GM12878 (cell line): ENCODE measurements around the gene TULP4. TPM values are rescaled to one million over a fixed set of nuclear protein-coding genes. Genes with fewer than 3 reads are reported as not detected.

Experiments used
- ATAC-seq: fragments of 200-7000 bp; cut with Tn5 transposase; 3 replicates; pipeline ENCODE4 v1.9.1; 2020; ENCODE audit warnings: mild to moderate bottlenecking, moderate library complexity
- BruUV-seq: library from RNA; stranded (reverse); fragments of 400-500 nt; replicated peaks from 2 replicates; lab custom pipeline; 2021; lab: Mats Ljungman, UMichigan
- CTCF ChIA-PET: fragments of 300-600 bp; sonication (Branson Sonifier 250); formaldehyde crosslinking; extraction: SDS; loops from one replicate; lab custom pipeline; 2021; ENCODE audit warnings: inconsistent platforms; lab: Yijun Ruan, JAX
- POLR2A ChIA-PET: fragments of 350-600 bp; formaldehyde crosslinking; extraction: SDS; loops from one replicate; lab custom pipeline; 2021; ENCODE audit warnings: inconsistent platforms; lab: Charles Lee
- RAD21 ChIA-PET: fragments of 300-600 bp; sonication (Branson Sonifier 250); formaldehyde crosslinking; loops from one replicate; lab custom pipeline; 2023; ENCODE audit warnings: antibody characterized with exemption; ENCODE audit not compliant: unreplicated experiment; lab: Charles Lee
- SMC1A ChIA-PET: fragments of 300-600 bp; sonication (Branson Sonifier 250); formaldehyde crosslinking; loops from one replicate; lab custom pipeline; 2023; ENCODE audit not compliant: unreplicated experiment, uncharacterized antibody; lab: Charles Lee
- DNase-seq: peaks from one replicate; pipeline ENCODE4 v3.0.0-alpha.2; 2011; ENCODE audit warnings: low read depth, low spot score
- FAIRE-seq: peaks from 3 replicates; lab custom pipeline; 2011; peaks lifted over from hg19 to GRCh38; lab: Jason Lieb, UNC
- H2AFZ ChIP-seq: 2 replicates; pipeline ENCODE4 v1.6.0; 2011; ENCODE audit warnings: low read depth, low read length, control low read depth; ENCODE audit not compliant: control insufficient read depth
- H3K27ac ChIP-seq: 2 replicates; pipeline ENCODE4 v1.5.1; 2011; ENCODE audit warnings: control low read depth; ENCODE audit not compliant: control insufficient read depth, insufficient read depth
- H3K27me3 ChIP-seq, 2 experiments: replicated peaks in 1 of 2; 2 replicates each; pipeline versions ENCODE4 v1.6.0 to v1.6.1; 2011; ENCODE audit warnings: low read length in 1 of 2; ENCODE audit not compliant: control insufficient read depth in 2 of 2, insufficient read depth in 2 of 2
- H3K36me3 ChIP-seq, 2 experiments: 2 replicates each; pipeline ENCODE4 v1.5.1; 2011; ENCODE audit warnings: low read length in 1 of 2; ENCODE audit not compliant: control insufficient read depth in 2 of 2, insufficient read depth in 2 of 2
- H3K4me1 ChIP-seq: 2 replicates; pipeline ENCODE4 v1.6.1; 2011; ENCODE audit warnings: mild to moderate bottlenecking, low read length, moderate library complexity, mixed read lengths; ENCODE audit not compliant: control insufficient read depth, insufficient read depth
- H3K4me2 ChIP-seq: 2 replicates; pipeline ENCODE4 v1.6.0; 2011; ENCODE audit warnings: control low read depth; ENCODE audit not compliant: control insufficient read depth, insufficient read depth
- H3K4me3 ChIP-seq: fragments of 200-600 bp; sonication (generic); 2 replicates; pipeline ENCODE4 v1.5.1; 2016
- H3K79me2 ChIP-seq: 2 replicates; pipeline ENCODE4 v1.6.0; 2011; ENCODE audit warnings: low read length; ENCODE audit not compliant: control insufficient read depth, insufficient read depth
- H3K9ac ChIP-seq: 2 replicates; pipeline ENCODE4 v1.8.0; 2011; ENCODE audit warnings: low read length, control low read depth, mixed read lengths; ENCODE audit not compliant: control insufficient read depth, insufficient read depth
- H3K9me3 ChIP-seq: replicated peaks from 3 replicates; pipeline ENCODE4 v1.5.1; 2011; ENCODE audit warnings: mild to moderate bottlenecking, low read length; ENCODE audit not compliant: control insufficient read depth, insufficient read depth
- H4K20me1 ChIP-seq: 2 replicates; pipeline ENCODE4 v1.6.0; 2011; ENCODE audit not compliant: control insufficient read depth, insufficient read depth
- BACH1 ChIP-seq: fragments of 450-650 bp; IDR thresholded peaks from 2 replicates; pipeline ENCODE4 v1.6.1; 2017; ENCODE audit warnings: mild to moderate bottlenecking, borderline replicate concordance
- POLR2A ChIP-seq: IDR thresholded peaks from 2 replicates; pipeline ENCODE4 v1.6.1; 2011; ENCODE audit warnings: low read depth, mild to moderate bottlenecking, low read length
- POLR2AphosphoS2 ChIP-seq: IDR thresholded peaks from 2 replicates; pipeline ENCODE4 v1.6.1; 2011; ENCODE audit warnings: low read depth, mild to moderate bottlenecking, low read length, improper control_type of control experiment, moderate library complexity
- WGBS: methylation state at CpG from one replicate; pipeline ENCODE4 v1.1.6; 2016; ENCODE audit warnings: low lambda C conversion rate; ENCODE audit not compliant: insufficient replicate concordance, insufficient coverage; ENCODE audit errors: missing lambda C conversion rate; 5-methylcytosine and 5-hydroxymethylcytosine counted together
- in situ Hi-C: fragments of 300-500 bp; cut with MboI; formaldehyde crosslinking; loops from 9 replicates; pipeline ENCODE4 v1.14.3; 2018; ENCODE audit warnings: mixed read lengths
- intact Hi-C: fragments of 100-400 bp; cut with micrococcal nuclease; formaldehyde crosslinking; loops from one replicate; pipeline ENCODE4 v1.14.2; 2022; ENCODE audit not compliant: unreplicated experiment
- polyA plus RNA-seq, 11 experiments: library from polyadenylated mRNA; depleted of rRNA in 4 of 11; unstranded in 6 of 11; stranded (reverse) in 5 of 11; fragments of >200 nt; fragmentation: Nextera tagmentation in 4 of 11; fragmentation: Illumina TruSeq in 1 of 11; extraction: Ambion mirVana in 4 of 11; extraction: Trizol in 1 of 11; gene quantifications; 1 replicate in 1 of 11; 2 replicates in 10 of 11; pipeline versions ENCODE4 v1.2.1 to v1.2.3, GENCODE V29; 2011 to 2016; ENCODE audit warnings: inconsistent platforms in 2 of 11, missing spikeins in 2 of 11, low read depth in 1 of 11
- total RNA-seq, 4 experiments: library from RNA; depleted of rRNA in 3 of 4; stranded (reverse); fragments of >200 nt in 3 of 4; fragmentation: Illumina TruSeq in 1 of 4; extraction: Trizol in 1 of 4; gene quantifications; 2 replicates each; pipeline versions ENCODE4 v1.2.1 to v1.2.3, GENCODE V29; 2013 to 2021
- TF ChIP-seq, protein P1 (sequence below): fragments of 450-650 bp; IDR thresholded peaks from 2 replicates; pipeline ENCODE4 v1.6.1; 2017; ENCODE audit warnings: mild to moderate bottlenecking, moderate library complexity
- TF ChIP-seq, protein P2 (sequence below): IDR thresholded peaks from 2 replicates; pipeline ENCODE4 v1.6.1; 2012; ENCODE audit warnings: low read length, inconsistent platforms
- TF ChIP-seq, protein P3 (sequence below): IDR thresholded peaks from 2 replicates; pipeline ENCODE4 v1.6.1; 2012; ENCODE audit warnings: low read depth, low read length, improper control_type of control experiment

TULP4 gene
- total and polyA plus RNA-seq, 10 of the 15 experiments (the other 5 are each of a cell fraction or from before 2014, with no cell fraction given), result 0.73 to 31.8 (median 14.0) TPM

DNA sequence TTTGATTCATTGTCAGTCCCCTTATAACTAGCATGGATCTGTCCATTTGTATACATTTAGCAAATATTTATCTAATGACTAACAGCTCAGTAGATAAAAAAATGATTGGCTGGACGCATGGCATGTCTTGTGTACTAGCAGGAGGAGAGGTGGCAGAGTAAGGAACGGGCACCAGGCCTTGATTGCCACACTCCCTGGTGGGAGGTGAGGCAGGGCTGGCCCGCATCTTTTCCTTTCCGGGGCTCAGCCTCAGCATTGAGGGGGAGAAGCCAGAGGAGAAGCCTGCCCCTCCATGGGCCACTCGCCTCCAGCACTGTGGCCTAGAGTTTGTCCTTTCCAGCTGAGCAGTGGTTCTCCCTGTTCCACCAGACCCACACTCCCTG is 162.7 kb downstream of the TULP4 start:
- DNase-seq, result no peak
- intact Hi-C loops, result loop anchor here (2.0 to 10.0 kb wide), 5 partner anchors 86 to 340 kb away; partner anchors contain the start of genes DYNLT1, EZR and TMEM181
- TSS peak; percentile 96 for BruUV-seq
- no peaks in the 10 kb centered on the region for H3K27me3 ChIP-seq
- SMC1A ChIA-PET, result interaction anchor here (0.8 to 2.0 kb wide), 17 partner anchors 22 to 250 kb away, joined by 3 to 16 read pairs (median 3); partner anchors contain the start of gene SYTL3
- peak overlapping the region; percentile 74 for H3K9ac ChIP-seq
- peak overlapping the region; percentile 36 for H3K4me3 ChIP-seq
- H3K4me1 ChIP-seq, result peaks cover 31% of the 10 kb centered on the region
- peak overlapping the region; percentile 81 for H3K27ac ChIP-seq
- H3K4me2 ChIP-seq, result peak overlapping the region; percentile 70
- POLR2A ChIA-PET, result interaction anchor here (0.5 to 2.1 kb wide), 5 partner anchors 19 to 636 kb away, joined by 3 to 9 read pairs (median 3); no protein-coding TSS in a partner anchor
- no peaks in the 10 kb centered on the region for H3K79me2 ChIP-seq
- no peaks in the 10 kb centered on the region for H4K20me1 ChIP-seq
- RAD21 ChIA-PET, result interaction anchor here (0.6 to 2.6 kb wide), 13 partner anchors 23 to 262 kb away, joined by 3 to 17 read pairs (median 5); partner anchors contain the start of gene TMEM181
- WGBS, result 8% methylated on average over 5 of the region's 5 CpGs
- peaks cover 3 to 13% of the 10 kb centered on the region in 2 experiments; a peak in 3 of 4 replicates for H3K36me3 ChIP-seq
- peak; percentile 19 for ATAC-seq
- TF ChIP-seq, protein P1, sequence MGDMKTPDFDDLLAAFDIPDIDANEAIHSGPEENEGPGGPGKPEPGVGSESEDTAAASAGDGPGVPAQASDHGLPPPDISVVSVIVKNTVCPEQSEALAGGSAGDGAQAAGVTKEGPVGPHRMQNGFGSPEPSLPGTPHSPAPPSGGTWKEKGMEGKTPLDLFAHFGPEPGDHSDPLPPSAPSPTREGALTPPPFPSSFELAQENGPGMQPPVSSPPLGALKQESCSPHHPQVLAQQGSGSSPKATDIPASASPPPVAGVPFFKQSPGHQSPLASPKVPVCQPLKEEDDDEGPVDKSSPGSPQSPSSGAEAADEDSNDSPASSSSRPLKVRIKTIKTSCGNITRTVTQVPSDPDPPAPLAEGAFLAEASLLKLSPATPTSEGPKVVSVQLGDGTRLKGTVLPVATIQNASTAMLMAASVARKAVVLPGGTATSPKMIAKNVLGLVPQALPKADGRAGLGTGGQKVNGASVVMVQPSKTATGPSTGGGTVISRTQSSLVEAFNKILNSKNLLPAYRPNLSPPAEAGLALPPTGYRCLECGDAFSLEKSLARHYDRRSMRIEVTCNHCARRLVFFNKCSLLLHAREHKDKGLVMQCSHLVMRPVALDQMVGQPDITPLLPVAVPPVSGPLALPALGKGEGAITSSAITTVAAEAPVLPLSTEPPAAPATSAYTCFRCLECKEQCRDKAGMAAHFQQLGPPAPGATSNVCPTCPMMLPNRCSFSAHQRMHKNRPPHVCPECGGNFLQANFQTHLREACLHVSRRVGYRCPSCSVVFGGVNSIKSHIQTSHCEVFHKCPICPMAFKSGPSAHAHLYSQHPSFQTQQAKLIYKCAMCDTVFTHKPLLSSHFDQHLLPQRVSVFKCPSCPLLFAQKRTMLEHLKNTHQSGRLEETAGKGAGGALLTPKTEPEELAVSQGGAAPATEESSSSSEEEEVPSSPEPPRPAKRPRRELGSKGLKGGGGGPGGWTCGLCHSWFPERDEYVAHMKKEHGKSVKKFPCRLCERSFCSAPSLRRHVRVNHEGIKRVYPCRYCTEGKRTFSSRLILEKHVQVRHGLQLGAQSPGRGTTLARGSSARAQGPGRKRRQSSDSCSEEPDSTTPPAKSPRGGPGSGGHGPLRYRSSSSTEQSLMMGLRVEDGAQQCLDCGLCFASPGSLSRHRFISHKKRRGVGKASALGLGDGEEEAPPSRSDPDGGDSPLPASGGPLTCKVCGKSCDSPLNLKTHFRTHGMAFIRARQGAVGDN, result 0 out of 2 replicates have a peak, but pooled peaks have one; percentile 12
- TF ChIP-seq, protein P2, sequence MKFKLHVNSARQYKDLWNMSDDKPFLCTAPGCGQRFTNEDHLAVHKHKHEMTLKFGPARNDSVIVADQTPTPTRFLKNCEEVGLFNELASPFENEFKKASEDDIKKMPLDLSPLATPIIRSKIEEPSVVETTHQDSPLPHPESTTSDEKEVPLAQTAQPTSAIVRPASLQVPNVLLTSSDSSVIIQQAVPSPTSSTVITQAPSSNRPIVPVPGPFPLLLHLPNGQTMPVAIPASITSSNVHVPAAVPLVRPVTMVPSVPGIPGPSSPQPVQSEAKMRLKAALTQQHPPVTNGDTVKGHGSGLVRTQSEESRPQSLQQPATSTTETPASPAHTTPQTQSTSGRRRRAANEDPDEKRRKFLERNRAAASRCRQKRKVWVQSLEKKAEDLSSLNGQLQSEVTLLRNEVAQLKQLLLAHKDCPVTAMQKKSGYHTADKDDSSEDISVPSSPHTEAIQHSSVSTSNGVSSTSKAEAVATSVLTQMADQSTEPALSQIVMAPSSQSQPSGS, result no peak
- TF ChIP-seq BACH1 (peak; percentile 48; the same call in 1 of the 2 replicates), POLR2AphosphoS2 (0 out of 2 replicates have a peak, but pooled peaks have one; percentile 90), POLR2A (0 out of 2 replicates have a peak, but pooled peaks have one; percentile 41)
- TF ChIP-seq, protein P3, sequence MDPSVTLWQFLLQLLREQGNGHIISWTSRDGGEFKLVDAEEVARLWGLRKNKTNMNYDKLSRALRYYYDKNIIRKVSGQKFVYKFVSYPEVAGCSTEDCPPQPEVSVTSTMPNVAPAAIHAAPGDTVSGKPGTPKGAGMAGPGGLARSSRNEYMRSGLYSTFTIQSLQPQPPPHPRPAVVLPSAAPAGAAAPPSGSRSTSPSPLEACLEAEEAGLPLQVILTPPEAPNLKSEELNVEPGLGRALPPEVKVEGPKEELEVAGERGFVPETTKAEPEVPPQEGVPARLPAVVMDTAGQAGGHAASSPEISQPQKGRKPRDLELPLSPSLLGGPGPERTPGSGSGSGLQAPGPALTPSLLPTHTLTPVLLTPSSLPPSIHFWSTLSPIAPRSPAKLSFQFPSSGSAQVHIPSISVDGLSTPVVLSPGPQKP, result no peak
- TF ChIP-seq, all 136 proteins: peak for 4
- in situ Hi-C loops, result no loop called here
- H2AFZ ChIP-seq, result peak overlapping the region; percentile 48
- FAIRE-seq, result no peak
- no peaks in the 10 kb centered on the region; the same call in 2 of the 3 replicates for H3K9me3 ChIP-seq
- CTCF ChIA-PET, result interaction anchor here (0.6 to 6.1 kb wide), 11 partner anchors 8 to 367 kb away, joined by 3 to 27 read pairs (median 3); no protein-coding TSS in a partner anchor
